Loucy (cell line): ENCODE results near the gene FLNA.
"Not testable (repeated sequence)": the region's sequence is repeated elsewhere in the genome, so short reads cannot be mapped to it uniquely, and the experiment has no call there.

ENCODE experiments used
- CTCF ChIP-seq: fragments of 200-600 bp; sonication (generic); conservative IDR thresholded peaks from 2 replicates; pipeline ENCODE4 v1.5.1; 2014; ENCODE audit warnings: mild to moderate bottlenecking, antibody characterized with exemption, low read length
- EZH2phosphoT487 ChIP-seq: fragments of 200-600 bp; IDR thresholded peaks from 2 replicates; pipeline ENCODE4 v1.6.1; 2018; ENCODE audit warnings: antibody characterized with exemption, mild to moderate bottlenecking, moderate library complexity, borderline replicate concordance

- not testable (repeated sequence) for TF ChIP-seq CTCF, EZH2phosphoT487
Observed at GRCh38 chrX:154388094-154388493, 13.7 kb upstream of the FLNA start.
